ENCODE measurements around the gene RPL41. TPM values are rescaled to one million over a fixed set of nuclear protein-coding genes. Genes with fewer than 3 reads are reported as not detected.
A peak's percentile ranks its signal among the peaks of the same experiment; 100 is the strongest.

The RPL41 gene
- total and polyA plus RNA-seq, 9 of the 15 experiments (the other 6 are each of a cell fraction or from before 2014, with no cell fraction given) = 3,403 to 11,276 (median 5,604) TPM

DNA sequence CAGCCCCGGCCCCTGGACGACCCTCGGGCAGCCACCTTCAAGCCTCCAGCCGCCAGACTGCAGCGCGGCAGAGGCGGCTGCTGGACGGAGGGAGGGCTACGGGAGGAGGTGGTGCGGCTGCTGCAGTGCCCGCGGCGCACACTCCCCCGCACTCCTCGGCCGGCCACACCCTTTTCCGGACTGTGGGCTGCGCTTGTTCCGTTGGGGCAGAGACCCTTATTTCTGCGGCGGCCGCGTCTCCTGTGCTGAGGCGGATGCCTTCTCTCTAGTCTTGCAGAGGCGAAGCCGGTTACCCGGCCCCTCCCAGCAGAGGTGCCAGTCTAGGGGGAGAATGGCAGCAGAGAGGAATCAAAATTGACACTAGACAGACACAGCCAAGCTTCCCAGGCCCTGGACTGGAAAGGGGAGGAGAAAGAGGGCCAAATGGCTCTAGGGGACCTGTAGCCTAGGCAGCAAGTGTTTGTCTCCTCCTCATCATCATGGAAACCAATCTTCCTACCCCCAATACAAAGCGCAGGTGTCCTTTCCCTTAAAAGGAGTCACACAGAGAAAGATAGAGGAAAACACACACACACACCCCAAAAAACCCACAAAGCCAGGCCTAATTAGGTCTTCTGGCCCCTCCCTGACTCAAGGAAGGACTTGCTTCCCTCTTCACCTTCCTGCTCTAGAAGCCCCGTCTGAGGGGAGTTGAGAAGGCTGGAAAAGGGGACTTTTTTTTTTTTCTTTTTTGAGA lies 12.9 kb downstream of the RPL41 start (continued):
- TF ChIP-seq ZNF75A (CRISPR knock-in tag; IDR thresholded peaks at IDR 0.05) (no peak), ZNF830 (CRISPR knock-in tag; IDR thresholded peaks at IDR 0.05) (peak; percentile 50; the same call in 1 of the 2 replicates), BHLHE40 (IDR thresholded peaks at IDR 0.05; ENCODE audit: low read length) (peak; percentile 64), UBTF (IDR thresholded peaks at IDR 0.05; ENCODE audit: borderline replicate concordance in 1 of 2, low read depth in 2 of 2, low read length in 2 of 2) (peak; percentile 79 to 81; a peak in 3 of 4 replicates), MAFF (IDR thresholded peaks at IDR 0.05; ENCODE audit: low read length) (no peak), MCM3 (IDR thresholded peaks at IDR 0.05) (no peak), CBX5 (IDR thresholded peaks at IDR 0.05; ENCODE audit: borderline replicate concordance, low read depth) (no peak), ZNF280A (IDR thresholded peaks at IDR 0.05; ENCODE audit: low read depth, partially characterized antibody) (no peak), FOXP1 (CRISPR knock-in tag; IDR thresholded peaks at IDR 0.05) (peak; percentile 18; the same call in 1 of the 2 replicates), NFRKB (IDR thresholded peaks at IDR 0.05; ENCODE audit: low read depth) (no peak; the same call in 1 of the 2 replicates), ETV5 (CRISPR knock-in tag; IDR thresholded peaks at IDR 0.05; ENCODE audit: low read depth) (peak; percentile 87), ZNF780A (CRISPR knock-in tag; IDR thresholded peaks at IDR 0.05) (no peak), IRF9 (tag; IDR thresholded peaks at IDR 0.05) (no peak), RBM25 (IDR thresholded peaks at IDR 0.05; ENCODE audit: low read depth, low read length, severe bottlenecking) (no peak), TEAD1 (CRISPR knock-in tag; IDR thresholded peaks at IDR 0.05) (peak in 1 of 2 experiments; percentile 23; a peak in 1 of 4 replicates), CBFB (CRISPR knock-in tag; IDR thresholded peaks at IDR 0.05) (no peak), ZNF224 (CRISPR knock-in tag; IDR thresholded peaks at IDR 0.05) (no peak), FUS (optimal IDR thresholded peaks at IDR 0.05; ENCODE audit: low read depth, low read length) (no peak), TAF1 (IDR thresholded peaks at IDR 0.05; ENCODE audit: control insufficient read depth, extremely low read depth, insufficient read depth, low read length, severe bottlenecking) (peak; percentile 77)
- TF ChIP-seq, protein P1, sequence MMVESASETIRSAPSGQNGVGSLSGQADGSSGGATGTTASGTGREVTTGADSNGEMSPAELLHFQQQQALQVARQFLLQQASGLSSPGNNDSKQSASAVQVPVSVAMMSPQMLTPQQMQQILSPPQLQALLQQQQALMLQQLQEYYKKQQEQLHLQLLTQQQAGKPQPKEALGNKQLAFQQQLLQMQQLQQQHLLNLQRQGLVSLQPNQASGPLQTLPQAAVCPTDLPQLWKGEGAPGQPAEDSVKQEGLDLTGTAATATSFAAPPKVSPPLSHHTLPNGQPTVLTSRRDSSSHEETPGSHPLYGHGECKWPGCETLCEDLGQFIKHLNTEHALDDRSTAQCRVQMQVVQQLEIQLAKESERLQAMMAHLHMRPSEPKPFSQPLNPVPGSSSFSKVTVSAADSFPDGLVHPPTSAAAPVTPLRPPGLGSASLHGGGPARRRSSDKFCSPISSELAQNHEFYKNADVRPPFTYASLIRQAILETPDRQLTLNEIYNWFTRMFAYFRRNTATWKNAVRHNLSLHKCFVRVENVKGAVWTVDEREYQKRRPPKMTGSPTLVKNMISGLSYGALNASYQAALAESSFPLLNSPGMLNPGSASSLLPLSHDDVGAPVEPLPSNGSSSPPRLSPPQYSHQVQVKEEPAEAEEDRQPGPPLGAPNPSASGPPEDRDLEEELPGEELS (CRISPR knock-in tag; IDR thresholded peaks at IDR 0.05; ENCODE audit: borderline replicate concordance) = no peak

All from K562 (cell line).